H1 (cell line): ENCODE measurements around the gene SMG5. TPM values are rescaled to one million over a fixed set of nuclear protein-coding genes. Genes with fewer than 3 reads are reported as not detected.

Source experiments
- CTCF ChIA-PET: fragments of 300-600 bp; sonication (Branson Sonifier 250); formaldehyde crosslinking; loops from one replicate; lab custom pipeline; 2021; ENCODE audit not compliant: partially characterized antibody; lab: Charles Lee
- POLR2A ChIA-PET: fragments of 300-600 bp; sonication (Branson Sonifier 250); formaldehyde crosslinking; loops from one replicate; lab custom pipeline; 2021; ENCODE audit warnings: inconsistent platforms; ENCODE audit not compliant: partially characterized antibody; lab: Charles Lee
- DNase-seq, 2 experiments: peaks; one replicate each; pipeline versions ENCODE4 v3.0.0 to v3.0.0-alpha.2; 2010 to 2022; ENCODE audit warnings: low spot score in 2 of 2, low read depth in 1 of 2, mixed read lengths in 1 of 2
- FAIRE-seq: peaks from 2 replicates; lab custom pipeline; 2011; peaks lifted over from hg19 to GRCh38; lab: Jason Lieb, UNC
- H2AFZ ChIP-seq: 2 replicates; pipeline ENCODE4 v1.8.1; 2012; ENCODE audit warnings: low read length, inconsistent platforms
- H2AK5ac ChIP-seq: 2 replicates; pipeline ENCODE4 v1.6.1; 2013; ENCODE audit warnings: low read depth, low read length
- H2BK120ac ChIP-seq: replicated peaks from 2 replicates; pipeline ENCODE3; 2013; ENCODE audit warnings: low read depth, low read length, inconsistent platforms
- H2BK12ac ChIP-seq: 2 replicates; pipeline ENCODE4 v1.6.1; 2013; ENCODE audit warnings: low read depth, low read length
- H2BK15ac ChIP-seq: 2 replicates; pipeline ENCODE4 v1.6.1; 2013; ENCODE audit warnings: low read length
- H2BK20ac ChIP-seq: 2 replicates; pipeline ENCODE4 v1.6.1; 2013; ENCODE audit warnings: low read length
- H2BK5ac ChIP-seq: 2 replicates; pipeline ENCODE4 v1.6.1; 2013; ENCODE audit warnings: low read depth, low read length
- H3K14ac ChIP-seq: 2 replicates; pipeline ENCODE4 v1.6.1; 2013; ENCODE audit warnings: inconsistent platforms; ENCODE audit not compliant: insufficient read length
- H3K18ac ChIP-seq: 2 replicates; pipeline ENCODE4 v1.6.1; 2013; ENCODE audit warnings: low read length; ENCODE audit errors: extremely low read depth
- H3K23ac ChIP-seq: 2 replicates; pipeline ENCODE4 v1.6.1; 2013; ENCODE audit warnings: inconsistent platforms; ENCODE audit not compliant: insufficient read length
- H3K23me2 ChIP-seq: 2 replicates; pipeline ENCODE4 v1.6.1; 2013; ENCODE audit warnings: low read depth, low read length
- H3K27ac ChIP-seq: 2 replicates; pipeline ENCODE4 v1.6.1; 2011; ENCODE audit warnings: low read depth, low read length, inconsistent platforms
- H3K27me3 ChIP-seq, 4 experiments: replicated peaks in 1 of 4; 1 replicate in 1 of 4; 2 replicates in 3 of 4; pipeline versions ENCODE4 v1.6.1 to v1.8.1; 2011 to 2013; ENCODE audit warnings: low read length in 3 of 4, mild to moderate bottlenecking in 3 of 4, inconsistent platforms in 2 of 4, mixed read lengths in 2 of 4, moderate library complexity in 1 of 4; ENCODE audit not compliant: control insufficient read depth in 3 of 4, insufficient read depth in 3 of 4; ENCODE audit errors: extremely low read depth in 1 of 4
- H3K36me3 ChIP-seq, 4 experiments: 2 replicates each; pipeline versions ENCODE4 v1.6.1 to v1.8.1; 2011 to 2013; ENCODE audit warnings: mild to moderate bottlenecking in 4 of 4, low read length in 3 of 4, moderate library complexity in 2 of 4, control low read depth in 1 of 4, inconsistent platforms in 1 of 4; ENCODE audit not compliant: insufficient read depth in 4 of 4, control insufficient read depth in 2 of 4
- H3K4ac ChIP-seq: replicated peaks from 2 replicates; pipeline ENCODE3; 2013; ENCODE audit warnings: low read length, low read depth, mixed read lengths, inconsistent platforms; ENCODE audit not compliant: insufficient read length
- H3K4me1 ChIP-seq, 4 experiments: replicated peaks in 1 of 4; 1 replicate in 1 of 4; 2 replicates in 3 of 4; pipeline versions ENCODE4 v1.6.1 to v1.8.1; 2011 to 2013; ENCODE audit warnings: low read length in 3 of 4, inconsistent platforms in 2 of 4, mixed read lengths in 1 of 4; ENCODE audit not compliant: insufficient read depth in 4 of 4, control insufficient read depth in 3 of 4
- H3K4me2 ChIP-seq, 2 experiments: 2 replicates each; pipeline versions ENCODE4 v1.6.1 to v1.8.1; 2011 to 2013; ENCODE audit warnings: low read depth in 2 of 2, low read length in 2 of 2, control low read depth in 1 of 2, inconsistent platforms in 1 of 2, mild to moderate bottlenecking in 1 of 2; ENCODE audit not compliant: insufficient read depth in 1 of 2
- H3K4me3 ChIP-seq, 4 experiments: fragments of 200-600, 300-600 bp in 1 of 4; sonication (generic), shearing (Covaris generic), sonication (Bioruptor Twin) in 1 of 4; 2 replicates each; pipeline versions ENCODE4 v1.5.1 to v1.8.1; 2011 to 2016; ENCODE audit warnings: low read length in 4 of 4, low read depth in 3 of 4, control low read depth in 2 of 4, inconsistent platforms in 2 of 4, mild to moderate bottlenecking in 2 of 4, mixed read lengths in 1 of 4, moderate library complexity in 1 of 4; ENCODE audit not compliant: insufficient read depth in 2 of 4; ENCODE audit errors: extremely low read depth in 1 of 4
- H3K56ac ChIP-seq: replicated peaks from 2 replicates; pipeline ENCODE3; 2013; ENCODE audit warnings: low read depth, mild to moderate bottlenecking, mixed read lengths, low read length, inconsistent platforms; ENCODE audit not compliant: insufficient read length
- H3K79me1 ChIP-seq: 2 replicates; pipeline ENCODE4 v1.6.1; 2013; ENCODE audit warnings: low read depth, low read length, control low read depth
- H3K79me2 ChIP-seq, 2 experiments: 2 replicates each; pipeline versions ENCODE4 v1.6.1 to v1.8.1; 2012 to 2013; ENCODE audit warnings: low read length in 2 of 2, mild to moderate bottlenecking in 2 of 2, inconsistent platforms in 1 of 2; ENCODE audit not compliant: insufficient read depth in 2 of 2, control insufficient read depth in 1 of 2
- H3K9ac ChIP-seq, 4 experiments: replicated peaks in 1 of 4; 1 replicate in 1 of 4; 2 replicates in 3 of 4; pipeline versions ENCODE4 v1.6.1 to v1.8.1; 2011 to 2013; ENCODE audit warnings: low read depth in 3 of 4, low read length in 3 of 4, control low read depth in 2 of 4, mild to moderate bottlenecking in 2 of 4, moderate library complexity in 2 of 4, inconsistent platforms in 1 of 4; ENCODE audit errors: extremely low read depth in 1 of 4
- H3K9me3 ChIP-seq, 2 experiments: 2 replicates each; pipeline versions ENCODE4 v1.6.1 to v1.8.1; 2012 to 2013; ENCODE audit warnings: mild to moderate bottlenecking in 2 of 2, moderate library complexity in 2 of 2, control low read depth in 1 of 2, inconsistent platforms in 1 of 2, low read depth in 1 of 2, low read length in 1 of 2, mixed read lengths in 1 of 2; ENCODE audit not compliant: insufficient read depth in 2 of 2
- H4K20me1 ChIP-seq, 2 experiments: replicated peaks in 1 of 2; 2 replicates each; pipeline versions ENCODE3 to v1.8.1; 2011 to 2013; ENCODE audit warnings: inconsistent platforms in 2 of 2, low read length in 2 of 2, mild to moderate bottlenecking in 1 of 2; ENCODE audit not compliant: insufficient read depth in 2 of 2, control insufficient read depth in 1 of 2
- H4K5ac ChIP-seq: 2 replicates; pipeline ENCODE4 v1.6.1; 2013; ENCODE audit warnings: low read length, low read depth, mixed read lengths, inconsistent platforms; ENCODE audit not compliant: insufficient read length
- H4K8ac ChIP-seq: 2 replicates; pipeline ENCODE4 v1.8.0; 2013; ENCODE audit warnings: mild to moderate bottlenecking, moderate library complexity, low read length, inconsistent platforms; ENCODE audit not compliant: insufficient read depth; ENCODE audit errors: extremely low read depth
- H4K91ac ChIP-seq: replicated peaks from 2 replicates; pipeline ENCODE3; 2013; ENCODE audit warnings: low read length, mixed read lengths, inconsistent platforms; ENCODE audit not compliant: insufficient read length
- EP300 ChIP-seq, 2 experiments: IDR thresholded peaks; 1 replicate in 1 of 2; 2 replicates in 1 of 2; pipeline ENCODE4 v1.6.1; 2011 to 2012; ENCODE audit warnings: low read depth in 2 of 2, low read length in 2 of 2, mild to moderate bottlenecking in 2 of 2, borderline replicate concordance in 1 of 2, inconsistent platforms in 1 of 2, moderate library complexity in 1 of 2
- SUZ12 ChIP-seq: fragments of 200-600 bp; sonication (generic); IDR thresholded peaks from 2 replicates; pipeline ENCODE4 v1.6.1; 2012; ENCODE audit warnings: mild to moderate bottlenecking, inconsistent platforms, low read length, moderate library complexity, mixed read lengths
- TAF1 ChIP-seq: IDR thresholded peaks from 2 replicates; pipeline ENCODE4 v1.6.1; 2011; ENCODE audit warnings: mild to moderate bottlenecking, low read depth, low read length
- WGBS, 2 experiments: shearing (Covaris generic) in 1 of 2; methylation state at CpG; one replicate each; pipeline versions ENCODE4 v1.1.6 to v1.1.7; 2013 to 2015; ENCODE audit warnings: low lambda C conversion rate in 2 of 2, mixed read lengths in 2 of 2, inconsistent platforms in 1 of 2, low coverage in 1 of 2, missing lambda C conversion rate in 1 of 2; ENCODE audit not compliant: insufficient replicate concordance in 2 of 2, insufficient coverage in 1 of 2, insufficient read length in 1 of 2; ENCODE audit errors: extremely low coverage in 1 of 2, missing lambda C conversion rate in 1 of 2; 5-methylcytosine and 5-hydroxymethylcytosine counted together
- polyA plus RNA-seq, 7 experiments: library from polyadenylated mRNA; depleted of rRNA in 3 of 7; stranded (reverse) in 5 of 7; unstranded in 2 of 7; fragments of >200 nt in 5 of 7; fragments of 200-250 nt in 2 of 7; gene quantifications; 1 replicate in 5 of 7; 2 replicates in 1 of 7; 4 replicates in 1 of 7; pipeline versions ENCODE4 v1.2.1 to v1.2.3, GENCODE V29; 2011 to 2013; ENCODE audit warnings: missing spikeins in 2 of 7, mixed read lengths in 2 of 7
- total RNA-seq: library from RNA; stranded (reverse); fragmentation: NEBNext Ultra II Directional; extraction: Animal tissue kit (Norgen Biotek cat#: 25700); gene quantifications from 2 replicates; pipeline ENCODE4 v1.2.1, GENCODE V29; 2021

The SMG5 gene
- total and polyA plus RNA-seq, 2 of the 8 experiments (the other 6 are each of a cell fraction or from before 2014, with no cell fraction given), result 32.7 to 98.0 TPM

DNA sequence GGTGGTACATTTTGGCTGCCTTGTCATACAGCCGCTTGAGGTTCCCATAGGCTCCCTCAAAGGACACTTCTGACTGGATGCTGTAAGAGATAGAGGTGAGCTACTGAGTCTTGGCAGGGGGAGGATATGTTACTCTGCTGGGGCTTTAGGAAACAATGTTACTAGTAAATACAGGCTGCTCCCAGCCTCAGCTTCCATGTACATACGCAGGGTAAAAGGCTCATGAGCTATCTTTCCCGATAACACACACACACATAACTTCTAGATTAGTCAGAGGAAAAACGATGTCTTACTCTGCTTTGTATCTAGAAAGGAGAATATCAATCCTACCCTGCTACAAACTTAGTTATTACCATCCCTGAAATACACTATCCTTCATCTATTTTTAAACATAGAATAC, 14.3 kb downstream of the SMG5 start:
- Histone ChIP-seq H2BK15ac (no peak overlapping the region), H2BK20ac (no peak overlapping the region), H3K4me3 (no peak overlapping the region), H3K9ac (no peak overlapping the region), H3K36me3 (peaks cover 42 to 84% (median 73%) of the 10 kb centered on the region in 4 experiments), H2BK120ac (no peak overlapping the region), H3K14ac (no peak overlapping the region), H2BK12ac (no peak overlapping the region), H3K27me3 (no peaks in the 10 kb centered on the region), H3K79me1 (no peaks in the 10 kb centered on the region), H3K18ac (no peak overlapping the region)
- no peak for FAIRE-seq
- CTCF ChIA-PET, result interaction anchor here (0.9 to 1.2 kb wide), 3 partner anchors 18 to 139 kb away, joined by 3 read pairs; no protein-coding TSS in a partner anchor
- WGBS, 2 experiments, result 94% methylated on average over 4 of the region's 4 CpGs; no CpG with 5 or more reads in 1 of the 2 experiments
- no peak for DNase-seq
- no peak for TF ChIP-seq SUZ12
- no peak for TF ChIP-seq TAF1
- no peak for TF ChIP-seq EP300 (IDR thresholded peaks at IDR 0.05; ENCODE audit: borderline replicate concordance in 1 of 2, low read depth in 2 of 2, low read length in 2 of 2)
- TF ChIP-seq, all 59 proteins: peak for 0
- Histone ChIP-seq H2AK5ac (no peak overlapping the region), H4K91ac (no peak overlapping the region), H4K5ac (no peak overlapping the region), H3K79me2 (no peaks in the 10 kb centered on the region), H3K23me2 (no peaks in the 10 kb centered on the region), H3K4me1 (no peaks in the 10 kb centered on the region), H3K9me3 (peaks cover 0 to 2% of the 10 kb centered on the region in 2 experiments; a peak in 1 of 4 replicates), H4K8ac (no peak overlapping the region), H3K56ac (no peak overlapping the region), H3K4ac (no peak overlapping the region), H2AFZ (no peak overlapping the region), H3K23ac (no peak overlapping the region), H4K20me1 (peaks cover 2 to 3% of the 10 kb centered on the region in 2 experiments), H3K27ac (no peak overlapping the region), H2BK5ac (no peak overlapping the region), H3K4me2 (no peak overlapping the region)
- POLR2A ChIA-PET, result interaction anchor here (1.1 to 1.5 kb wide), 4 partner anchors 8 to 130 kb away, joined by 3 to 5 read pairs (median 3); no protein-coding TSS in a partner anchor
